AG04450 (cell line): ENCODE data around the gene CCDC92B. TPM values are rescaled to one million over a fixed set of nuclear protein-coding genes. Genes with fewer than 3 reads are reported as not detected.
"Not testable (repeated sequence)": the region's sequence is repeated elsewhere in the genome, so short reads cannot be mapped to it uniquely, and the experiment has no call there.

Source experiments
- CTCF ChIA-PET: fragments of 300-600, 350-600 bp; formaldehyde crosslinking; extraction: SDS; loops from one replicate; lab custom pipeline; 2022; ENCODE audit warnings: antibody characterized with exemption, inconsistent platforms; lab: Charles Lee
- POLR2A ChIA-PET: fragments of 350-600 bp; formaldehyde crosslinking; extraction: SDS; loops from one replicate; lab custom pipeline; 2021; ENCODE audit warnings: antibody characterized with exemption, inconsistent platforms; lab: Yijun Ruan, JAX
- DNase-seq: peaks from one replicate; pipeline ENCODE4 v3.0.0-alpha.2; 2011; ENCODE audit warnings: low read depth, low spot score
- H3K27ac ChIP-seq: one replicate; pipeline ENCODE4 v1.5.1; 2012; ENCODE audit warnings: low read depth, low read length, control low read depth
- H3K27me3 ChIP-seq: one replicate; pipeline ENCODE4 v1.6.0; 2012; ENCODE audit warnings: low read length; ENCODE audit not compliant: control insufficient read depth, insufficient read depth
- H3K4me3 ChIP-seq: 2 replicates; pipeline ENCODE4 v1.5.1; 2011; ENCODE audit warnings: mild to moderate bottlenecking, low read depth, low read length, control low read depth
- H3K9me3 ChIP-seq: 2 replicates; pipeline ENCODE4 v1.5.1; 2012; ENCODE audit warnings: low read length; ENCODE audit not compliant: control insufficient read depth, insufficient read depth
- CTCF ChIP-seq: IDR thresholded peaks from 2 replicates; pipeline ENCODE4 v1.5.1; 2011; ENCODE audit warnings: low read depth, low read length, control low read depth, inconsistent platforms
- polyA plus RNA-seq: library from polyadenylated mRNA; depleted of rRNA; stranded (reverse); fragments of >200 nt; gene quantifications from 2 replicates; pipeline ENCODE4 v1.2.3, GENCODE V29; 2011; rRNA removed
- small RNA-seq: library from RNA; depleted of rRNA; stranded (forward); fragments of <200 nt; gene quantifications from one replicate; pipeline ENCODE3, GENCODE V24; 2012; ENCODE audit warnings: low read depth; ENCODE audit not compliant: insufficient read length

The CCDC92B gene
- polyA plus RNA-seq, 1 experiment, result not detected

- CTCF ChIA-PET, result no interaction called here
These were observed 65.5 kb downstream of the CCDC92B start for GRCh38 chr17:2683912-2684311.

GRCh38 chr17:2682176-2682938 is 67.1 kb downstream of the CCDC92B start:
- Histone ChIP-seq H3K27me3 (no peaks in the 10 kb centered on the region), H3K4me3 (no peak overlapping the region), H3K9me3 (no peaks in the 10 kb centered on the region), H3K27ac (no peak overlapping the region)
- ChIA-PET POLR2A (no interaction called here), CTCF (no interaction called here)
- DNase-seq, result no peak
- TF ChIP-seq CTCF, result no peak

More at GRCh38 chr17:2683912-2684311, 65.5 kb downstream of the CCDC92B start:
- Histone ChIP-seq H3K9me3 (no peaks in the 10 kb centered on the region), H3K4me3 (no peak overlapping the region), H3K27me3 (no peaks in the 10 kb centered on the region), H3K27ac (no peak overlapping the region)
- peak; percentile 34 for DNase-seq
- POLR2A ChIA-PET, result no interaction called here
- TF ChIP-seq CTCF, result no peak

GRCh38 chr17:2681650-2682049 is 67.8 kb downstream of the CCDC92B start:
- DNase-seq, result no peak

GRCh38 chr17:2680961-2681360 is 68.5 kb downstream of the CCDC92B start:
- ChIA-PET POLR2A (no interaction called here), CTCF (no interaction called here)
- no peak for TF ChIP-seq CTCF
- Histone ChIP-seq H3K9me3 (no peaks in the 10 kb centered on the region; the same call in 1 of the 2 replicates), H3K27ac (no peak overlapping the region), H3K27me3 (no peaks in the 10 kb centered on the region), H3K4me3 (no peak overlapping the region)
- DNase-seq, result no peak

More at GRCh38 chr17:2681650-2682049, 67.8 kb downstream of the CCDC92B start:
- H3K9me3 ChIP-seq, result no peaks in the 10 kb centered on the region; the same call in 1 of the 2 replicates
- H3K27me3 ChIP-seq, result no peaks in the 10 kb centered on the region
- CTCF ChIA-PET, result no interaction called here
- POLR2A ChIA-PET, result no interaction called here
- no peak overlapping the region for H3K27ac ChIP-seq
- H3K4me3 ChIP-seq, result no peak overlapping the region
- no peak for TF ChIP-seq CTCF

- H3K27me3 ChIP-seq, POLR2A ChIA-PET, H3K9me3 ChIP-seq, H3K4me3 ChIP-seq, H3K27ac ChIP-seq, DNase-seq, CTCF ChIA-PET: not testable (repeated sequence)
These were observed 70.2 kb downstream of the CCDC92B start for GRCh38 chr17:2679247-2679646.

Small RNA genes lying within 50 kb of the gene (small RNA-seq; reads per million reads assigned to genes)
- gene MIR1253 (not detected), gene MIR6776 (not detected), gene RN7SL608P (not detected), gene hsa-mir-1253 (not detected)

Other genes starting within 250 kb of the CCDC92B start
- gene METTL16, start 237.8 kb downstream of the CCDC92B start, polyA plus RNA-seq, result 16.1 and 16.9 TPM in 2 replicates
- gene PAFAH1B1, start 156.0 kb downstream of the CCDC92B start, polyA plus RNA-seq, result 91.7 and 111 TPM in 2 replicates
- gene CLUH, start 37.9 kb downstream of the CCDC92B start, polyA plus RNA-seq, result 7.1 and 9.0 TPM in 2 replicates
- 2.8 and 3.4 TPM in 2 replicates for gene RAP1GAP2, start 46.8 kb upstream of the CCDC92B start, polyA plus RNA-seq